ENCODE measurements around the gene ZNF648. TPM values are rescaled to one million over a fixed set of nuclear protein-coding genes. Genes with fewer than 3 reads are reported as not detected.

Gene ZNF648
- total and polyA plus RNA-seq, 10 of the 15 experiments (the other 5 are each of a cell fraction or from before 2014, with no cell fraction given), result 0.05 TPM; not detected in 9

DNA sequence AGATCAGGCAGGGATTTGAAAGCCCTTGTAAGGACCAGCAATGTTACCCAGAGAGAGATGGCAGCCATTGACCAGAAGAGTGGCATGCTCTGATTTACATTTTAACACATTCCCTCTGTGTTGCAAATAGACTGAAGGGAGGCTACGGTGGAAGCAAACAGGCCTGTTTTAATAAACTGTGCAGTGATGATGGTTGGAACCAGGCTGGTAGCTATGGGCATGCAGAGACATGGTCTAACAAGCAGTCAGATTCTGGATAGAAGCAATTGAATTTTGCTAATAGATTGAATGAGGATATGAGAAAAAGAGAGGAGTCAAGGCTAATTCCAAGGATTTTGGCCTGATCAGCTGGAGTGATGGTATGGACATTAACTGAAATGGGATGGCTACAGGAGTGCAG lies 32.3 kb upstream of the ZNF648 start:
- Histone ChIP-seq H3K4me1 (ENCODE audit: control insufficient read depth, insufficient read depth, low read length) (no peaks in the 10 kb centered on the region), H3K79me2 (ENCODE audit: control insufficient read depth, insufficient read depth, low read length) (no peaks in the 10 kb centered on the region), H3K9me3 (replicated peaks; ENCODE audit: control insufficient read depth, insufficient read depth, low read length) (no peaks in the 10 kb centered on the region), H3K36me3 (ENCODE audit: control insufficient read depth in 2 of 2, insufficient read depth in 2 of 2, low read length in 1 of 2) (no peaks in the 10 kb centered on the region), H3K27me3 (replicated peaks in 1 of 2; ENCODE audit: control insufficient read depth in 2 of 2, insufficient read depth in 2 of 2, low read length in 1 of 2) (peaks cover 0 to 2% of the 10 kb centered on the region in 2 experiments; a peak in 2 of 4 replicates), H3K4me2 (ENCODE audit: control insufficient read depth, insufficient read depth) (no peak overlapping the region), H2AFZ (ENCODE audit: control insufficient read depth, low read depth, low read length) (no peak overlapping the region), H3K27ac (ENCODE audit: control insufficient read depth, insufficient read depth) (no peak overlapping the region), H3K4me3 (no peak overlapping the region), H4K20me1 (ENCODE audit: control insufficient read depth, insufficient read depth) (no peaks in the 10 kb centered on the region), H3K9ac (ENCODE audit: control insufficient read depth, insufficient read depth, low read length) (no peak overlapping the region)
- in situ Hi-C loops (cut with MboI) (no loop called here), intact Hi-C loops (cut with micrococcal nuclease; ENCODE audit: unreplicated experiment) (no loop called here)
- ChIA-PET SMC1A (ENCODE audit: uncharacterized antibody, unreplicated experiment) (interaction anchor here (1.7 kb wide), 1 partner anchor 8 kb away, joined by 6 read pairs; no protein-coding TSS in a partner anchor), CTCF (interaction anchor here (0.7 to 2.2 kb wide), 3 partner anchors 8 to 303 kb away, joined by 3 to 14 read pairs (median 3); no protein-coding TSS in a partner anchor), RAD21 (ENCODE audit: unreplicated experiment) (interaction anchor here (0.6 to 0.8 kb wide), 2 partner anchors 8 to 336 kb away, joined by 3 to 7 read pairs; no protein-coding TSS in a partner anchor), POLR2A (no interaction called here)
- ATAC-seq (no peak), FAIRE-seq (no peak), DNase-seq (ENCODE audit: low read depth, low spot score) (no peak)
- BruUV-seq (replicated peaks), result no TSS peak
- 32% methylated on average over 1 of the region's 1 CpG for whole genome bisulfite sequencing (ENCODE audit: insufficient coverage, insufficient replicate concordance, low lambda C conversion rate, missing lambda C conversion rate)
- TF ChIP-seq SUPT20H (IDR thresholded peaks at IDR 0.05; ENCODE audit: borderline replicate concordance, control insufficient read depth, low read depth, low read length) (no peak), NFIC (IDR thresholded peaks at IDR 0.05; ENCODE audit: low read depth, low read length) (no peak), FOS (IDR thresholded peaks at IDR 0.05; ENCODE audit: borderline replicate concordance, extremely low read depth, insufficient read length) (no peak), ZNF24 (IDR thresholded peaks at IDR 0.05) (no peak), KAT2A (conservative IDR thresholded peaks at IDR 0.05; ENCODE audit: control insufficient read depth, low read depth, low read length) (no peak), ZNF207 (IDR thresholded peaks at IDR 0.05; ENCODE audit: borderline replicate concordance) (no peak), RB1 (IDR thresholded peaks at IDR 0.05; ENCODE audit: borderline replicate concordance) (no peak), SUZ12 (IDR thresholded peaks at IDR 0.05; ENCODE audit: unreplicated experiment) (no peak), ETV6 (conservative IDR thresholded peaks at IDR 0.05 in 1 of 2, IDR thresholded peaks at IDR 0.05 in 1 of 2; ENCODE audit: borderline replicate concordance in 1 of 2, low read depth in 1 of 2) (no peak), MXI1 (IDR thresholded peaks at IDR 0.05; ENCODE audit: low read depth, low read length) (no peak), TCF3 (IDR thresholded peaks at IDR 0.05; ENCODE audit: borderline replicate concordance, insufficient read depth, low read depth, low read length) (no peak), SMAD1 (IDR thresholded peaks at IDR 0.05; ENCODE audit: low read depth, partially characterized antibody) (no peak)
- TF ChIP-seq, protein P1, sequence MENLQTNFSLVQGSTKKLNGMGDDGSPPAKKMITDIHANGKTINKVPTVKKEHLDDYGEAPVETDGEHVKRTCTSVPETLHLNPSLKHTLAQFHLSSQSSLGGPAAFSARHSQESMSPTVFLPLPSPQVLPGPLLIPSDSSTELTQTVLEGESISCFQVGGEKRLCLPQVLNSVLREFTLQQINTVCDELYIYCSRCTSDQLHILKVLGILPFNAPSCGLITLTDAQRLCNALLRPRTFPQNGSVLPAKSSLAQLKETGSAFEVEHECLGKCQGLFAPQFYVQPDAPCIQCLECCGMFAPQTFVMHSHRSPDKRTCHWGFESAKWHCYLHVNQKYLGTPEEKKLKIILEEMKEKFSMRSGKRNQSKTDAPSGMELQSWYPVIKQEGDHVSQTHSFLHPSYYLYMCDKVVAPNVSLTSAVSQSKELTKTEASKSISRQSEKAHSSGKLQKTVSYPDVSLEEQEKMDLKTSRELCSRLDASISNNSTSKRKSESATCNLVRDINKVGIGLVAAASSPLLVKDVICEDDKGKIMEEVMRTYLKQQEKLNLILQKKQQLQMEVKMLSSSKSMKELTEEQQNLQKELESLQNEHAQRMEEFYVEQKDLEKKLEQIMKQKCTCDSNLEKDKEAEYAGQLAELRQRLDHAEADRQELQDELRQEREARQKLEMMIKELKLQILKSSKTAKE (IDR thresholded peaks at IDR 0.05; ENCODE audit: low read depth, poor library complexity, severe bottlenecking), result no peak
- TF ChIP-seq, protein P2, sequence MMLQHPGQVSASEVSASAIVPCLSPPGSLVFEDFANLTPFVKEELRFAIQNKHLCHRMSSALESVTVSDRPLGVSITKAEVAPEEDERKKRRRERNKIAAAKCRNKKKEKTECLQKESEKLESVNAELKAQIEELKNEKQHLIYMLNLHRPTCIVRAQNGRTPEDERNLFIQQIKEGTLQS (IDR thresholded peaks at IDR 0.05; ENCODE audit: borderline replicate concordance, extremely low read depth, low read depth, low read length), result no peak
- TF ChIP-seq, protein P3, sequence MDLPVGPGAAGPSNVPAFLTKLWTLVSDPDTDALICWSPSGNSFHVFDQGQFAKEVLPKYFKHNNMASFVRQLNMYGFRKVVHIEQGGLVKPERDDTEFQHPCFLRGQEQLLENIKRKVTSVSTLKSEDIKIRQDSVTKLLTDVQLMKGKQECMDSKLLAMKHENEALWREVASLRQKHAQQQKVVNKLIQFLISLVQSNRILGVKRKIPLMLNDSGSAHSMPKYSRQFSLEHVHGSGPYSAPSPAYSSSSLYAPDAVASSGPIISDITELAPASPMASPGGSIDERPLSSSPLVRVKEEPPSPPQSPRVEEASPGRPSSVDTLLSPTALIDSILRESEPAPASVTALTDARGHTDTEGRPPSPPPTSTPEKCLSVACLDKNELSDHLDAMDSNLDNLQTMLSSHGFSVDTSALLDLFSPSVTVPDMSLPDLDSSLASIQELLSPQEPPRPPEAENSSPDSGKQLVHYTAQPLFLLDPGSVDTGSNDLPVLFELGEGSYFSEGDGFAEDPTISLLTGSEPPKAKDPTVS (IDR thresholded peaks at IDR 0.05; ENCODE audit: low read depth, low read length), result no peak

Data from GM12878 (cell line).